Measurements from ENCODE around the gene TMEM147.

The TMEM147 gene, protein sequence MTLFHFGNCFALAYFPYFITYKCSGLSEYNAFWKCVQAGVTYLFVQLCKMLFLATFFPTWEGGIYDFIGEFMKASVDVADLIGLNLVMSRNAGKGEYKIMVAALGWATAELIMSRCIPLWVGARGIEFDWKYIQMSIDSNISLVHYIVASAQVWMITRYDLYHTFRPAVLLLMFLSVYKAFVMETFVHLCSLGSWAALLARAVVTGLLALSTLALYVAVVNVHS

DNA sequence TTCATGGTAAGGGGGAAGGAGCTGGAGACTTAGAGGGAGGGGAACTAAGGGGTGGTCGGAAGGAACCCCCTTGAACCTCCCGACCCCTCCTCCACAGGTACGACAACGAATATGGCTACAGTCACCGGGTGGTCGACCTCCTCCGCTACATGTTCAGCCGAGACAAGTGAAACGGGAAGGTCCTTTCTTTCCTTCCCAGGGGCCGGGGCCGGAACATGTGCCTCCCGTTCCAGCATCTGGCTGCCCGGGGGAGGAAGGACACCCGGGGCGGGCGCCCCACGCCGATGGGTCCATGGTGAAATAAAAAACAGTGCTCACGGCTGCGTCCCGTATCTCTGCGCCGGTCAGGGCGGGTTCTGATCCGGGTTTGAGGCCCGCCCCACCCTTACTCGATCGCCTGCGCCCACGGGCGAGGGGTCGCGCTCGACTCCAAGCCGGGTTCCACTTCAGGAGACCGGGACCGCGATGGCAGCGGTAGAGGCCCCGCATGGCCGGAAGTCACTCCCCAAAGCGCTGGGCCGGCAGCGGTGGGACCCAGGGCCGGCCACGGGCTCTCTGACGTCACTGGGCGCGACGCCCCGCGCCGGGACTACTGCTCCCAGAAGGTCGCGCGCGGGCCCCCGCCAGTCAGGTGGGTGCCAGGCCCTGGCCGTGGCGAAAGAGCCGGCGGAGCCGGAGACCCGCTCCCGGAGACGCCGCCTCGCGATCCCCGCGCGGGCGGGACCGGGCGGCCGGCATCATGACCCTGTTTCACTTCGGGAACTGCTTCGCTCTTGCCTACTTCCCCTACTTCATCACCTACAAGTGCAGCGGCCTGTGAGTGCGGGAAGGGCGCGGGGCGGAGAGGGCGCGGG lies at the start of gene TMEM147:
TMEM147 (plus strand) TSS at position 626 of the 854 bp plus-strand sequence; CDS start at position 740, 114 bp downstream.
- DNase-seq = peak; percentile 86

DNA sequence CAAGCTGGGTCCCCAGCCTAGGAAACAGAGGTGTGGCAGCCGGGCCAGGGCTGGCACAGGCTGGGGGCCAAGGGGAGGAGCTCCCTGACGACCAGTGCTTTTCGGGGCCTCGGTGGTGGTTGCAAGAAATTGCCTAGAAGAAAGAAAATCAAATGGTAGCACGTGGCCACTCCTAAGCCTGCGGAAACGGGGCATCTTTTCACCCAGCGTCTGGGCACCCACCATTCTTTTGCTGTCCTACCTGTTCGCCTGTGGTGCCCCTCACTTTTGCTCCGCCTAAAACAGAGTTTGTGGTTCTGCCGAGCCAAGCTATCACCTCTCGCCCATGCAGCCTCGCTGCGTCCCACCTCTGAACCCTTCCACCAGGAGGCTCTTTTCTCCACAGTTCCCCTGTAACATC lies 48.0 kb upstream of the TMEM147 start:
- DNase-seq = no peak

DNA sequence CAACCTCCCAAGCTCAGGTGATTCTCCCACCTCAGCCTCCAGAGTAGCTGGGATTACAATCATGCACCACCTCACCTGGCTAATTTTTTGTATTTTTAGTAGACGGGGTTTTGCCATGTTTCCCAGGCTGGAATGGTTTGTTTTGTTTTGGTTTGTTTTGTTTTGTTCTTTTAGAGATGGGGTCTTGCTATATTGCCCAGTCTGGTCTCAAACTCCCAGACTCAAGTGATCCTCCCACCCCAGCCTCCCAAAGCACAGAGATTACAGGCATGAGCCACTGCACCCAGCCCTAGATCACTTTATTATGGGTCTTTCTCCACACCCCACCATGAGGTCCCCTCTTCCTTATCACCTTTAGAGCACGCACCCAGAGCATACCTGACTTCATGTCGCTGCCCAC lies 47.2 kb upstream of the TMEM147 start:
- no peak for DNase-seq

DNA sequence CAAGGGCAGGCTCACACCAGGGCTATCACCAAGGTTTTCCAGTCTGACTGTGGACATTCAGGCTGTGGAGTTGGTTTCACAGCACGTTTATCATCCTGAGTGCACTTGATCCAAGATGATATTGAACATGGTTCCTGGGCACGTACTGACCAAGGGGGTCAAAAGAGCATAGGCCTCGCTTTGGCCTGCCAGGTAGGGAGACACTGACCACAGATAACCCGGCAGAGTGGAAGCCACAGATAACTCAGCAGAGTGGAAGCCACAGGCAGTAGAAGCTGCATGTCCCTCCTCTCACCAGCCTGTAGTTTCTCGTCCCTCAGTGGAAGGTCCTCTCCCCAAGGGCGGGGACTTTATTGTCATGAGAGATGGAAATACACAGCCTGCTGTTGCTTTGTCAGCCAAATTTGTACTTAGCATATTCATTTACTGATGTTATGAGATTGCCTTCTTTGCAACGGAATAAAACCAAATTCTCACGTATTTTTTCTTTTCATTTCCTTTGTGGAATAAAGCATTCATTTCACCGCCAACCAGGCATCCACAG lies 46.4 kb upstream of the TMEM147 start:
- DNase-seq = no peak

DNA sequence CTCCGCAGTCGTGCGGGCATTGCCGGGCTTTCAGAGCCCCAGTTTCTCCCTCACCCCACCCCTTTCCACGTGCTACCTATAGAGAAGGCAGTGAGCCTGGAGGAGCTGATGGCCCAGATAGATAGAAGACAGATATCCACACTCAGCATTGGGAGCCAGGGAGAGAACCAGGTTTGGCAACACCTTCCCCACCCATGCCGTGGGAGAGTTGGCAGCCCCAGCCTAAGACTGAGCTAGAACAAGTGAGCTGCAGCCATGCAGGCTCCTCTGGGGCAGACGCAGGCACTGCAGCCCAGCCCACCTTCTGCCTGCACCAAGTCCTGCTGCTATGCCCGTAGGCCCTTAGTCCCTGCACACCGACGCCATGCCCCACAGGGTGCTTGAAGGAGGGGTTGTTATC lies 44.8 kb upstream of the TMEM147 start:
- DNase-seq = no peak

DNA sequence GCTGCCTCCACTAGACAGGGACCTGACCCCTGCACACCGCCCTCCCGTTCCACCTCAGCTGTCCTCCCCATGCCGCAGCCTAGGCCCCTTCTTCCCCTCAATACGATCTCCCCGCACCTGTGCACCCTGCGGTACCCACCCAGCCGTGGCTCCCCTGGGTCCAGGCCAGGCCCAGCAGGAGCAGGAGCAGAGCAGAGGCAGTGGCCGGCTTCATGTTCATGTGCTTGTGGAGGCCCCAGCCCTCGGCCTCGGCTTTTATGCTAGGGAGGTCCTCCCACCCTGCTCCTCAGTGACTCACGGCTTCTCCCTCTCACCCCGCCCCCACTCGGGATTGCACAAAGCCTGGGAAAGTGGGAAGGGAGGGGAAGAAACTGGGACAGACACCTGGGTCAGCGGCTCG lies 43.7 kb upstream of the TMEM147 start:
- DNase-seq = no peak

DNA sequence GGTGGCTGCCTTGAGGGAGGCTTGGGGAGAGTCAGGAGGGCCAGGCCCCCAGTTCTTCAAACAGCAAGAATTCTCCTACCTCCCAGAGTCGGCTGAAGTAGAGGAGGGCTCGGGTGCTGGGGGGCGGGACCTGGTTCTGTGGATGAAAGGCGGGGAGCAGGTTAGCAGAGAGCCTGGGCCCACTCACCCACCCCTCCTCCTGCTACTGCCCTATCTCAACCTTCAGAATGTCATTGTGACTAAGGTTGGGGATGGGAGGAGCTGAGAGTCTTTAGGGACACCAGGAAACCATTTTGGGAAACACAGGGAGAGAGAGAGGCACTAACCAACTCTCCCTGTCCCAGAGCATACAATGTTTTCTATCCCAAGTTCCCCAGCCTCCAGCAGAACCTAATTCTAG lies 42.7 kb upstream of the TMEM147 start:
- no peak for DNase-seq

DNA sequence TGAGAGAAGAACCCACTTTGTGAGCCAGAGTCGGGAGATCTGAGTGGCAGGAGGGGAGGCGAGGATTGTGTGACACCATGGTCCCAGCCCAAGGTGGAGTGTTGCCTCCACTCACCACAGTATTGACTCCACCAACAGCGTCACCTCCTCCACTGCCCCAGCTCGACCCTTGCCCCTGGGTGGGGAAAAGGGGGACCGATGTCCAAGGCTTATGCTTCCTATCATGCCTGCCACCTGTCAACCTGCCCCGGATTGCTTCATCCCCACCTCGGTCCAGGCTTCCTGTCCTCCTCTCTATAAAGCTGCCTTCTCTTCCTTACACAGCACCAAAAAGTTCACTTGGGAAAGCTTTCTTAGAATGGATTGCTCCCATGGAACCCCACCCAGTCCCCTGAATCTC lies 39.4 kb upstream of the TMEM147 start:
- DNase-seq = no peak

DNA sequence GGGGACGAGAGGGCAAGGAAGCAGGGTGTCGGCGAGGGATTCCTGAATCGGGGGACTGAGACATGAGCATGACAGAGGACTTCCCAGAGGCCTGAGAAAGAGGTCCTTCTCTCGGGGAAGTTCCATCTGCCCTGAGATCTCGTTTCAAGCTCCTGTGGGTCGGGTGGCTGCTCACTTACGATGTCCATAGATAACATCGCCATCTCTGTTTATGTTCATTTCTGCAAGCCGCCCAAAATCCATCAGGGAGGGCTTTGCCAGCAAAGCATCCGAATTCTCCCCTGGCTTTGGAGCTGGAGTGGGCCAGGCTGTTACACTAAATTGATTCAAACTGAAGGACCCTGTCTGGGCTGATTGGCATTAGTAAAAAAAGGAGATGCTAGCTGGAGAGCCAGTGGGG lies 37.9 kb upstream of the TMEM147 start:
- DNase-seq = no peak

DNA sequence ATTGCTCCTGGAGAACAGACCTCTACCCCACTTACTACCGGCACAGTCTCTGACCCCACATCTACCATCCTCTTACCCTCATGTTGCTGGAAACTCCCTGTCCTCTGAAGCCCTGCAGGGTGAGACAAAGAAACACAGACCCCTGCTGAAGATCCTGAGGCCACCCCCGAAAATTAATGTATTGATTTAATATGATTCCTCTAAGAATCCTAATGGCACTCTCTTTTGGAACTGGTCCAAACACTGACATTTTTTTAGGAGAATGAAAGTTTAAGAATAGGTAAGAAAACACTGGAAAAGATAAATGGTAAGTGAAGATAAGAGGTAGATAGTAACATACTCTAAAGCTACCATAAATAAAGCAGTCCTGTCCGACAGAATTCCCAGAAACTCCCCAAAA lies 37.3 kb upstream of the TMEM147 start:
- DNase-seq = no peak

DNA sequence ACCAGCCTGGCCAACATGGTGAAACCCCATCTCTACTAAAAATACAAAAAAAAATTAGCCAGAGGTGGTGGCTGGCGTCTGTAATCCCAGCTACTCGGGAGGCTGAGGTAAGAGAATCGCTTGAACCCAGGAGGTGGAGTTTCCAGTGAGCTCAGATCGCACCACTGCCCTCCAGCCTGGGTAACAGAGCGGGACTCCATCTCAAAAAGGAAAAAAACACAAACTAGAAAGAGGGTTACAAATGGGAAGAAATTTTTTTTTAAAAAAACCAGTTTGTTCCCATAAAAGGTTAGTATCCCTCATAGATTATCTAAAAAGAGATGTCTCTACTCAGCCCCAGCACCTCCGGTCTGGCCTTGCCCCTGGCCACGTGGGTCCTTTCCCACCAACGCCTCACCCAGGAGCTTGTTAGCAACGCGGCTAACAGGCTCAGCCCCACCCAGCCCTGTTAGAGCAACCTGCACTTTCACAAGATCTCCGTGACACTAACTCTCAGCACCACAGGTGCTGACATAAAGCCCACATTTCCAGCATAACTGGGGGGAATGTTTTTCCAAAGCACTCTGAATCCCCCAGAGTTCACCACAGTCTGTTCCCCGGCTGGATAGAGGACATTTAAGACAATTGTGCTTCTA lies 36.3 kb upstream of the TMEM147 start:
- peak; percentile 29 for DNase-seq

DNA sequence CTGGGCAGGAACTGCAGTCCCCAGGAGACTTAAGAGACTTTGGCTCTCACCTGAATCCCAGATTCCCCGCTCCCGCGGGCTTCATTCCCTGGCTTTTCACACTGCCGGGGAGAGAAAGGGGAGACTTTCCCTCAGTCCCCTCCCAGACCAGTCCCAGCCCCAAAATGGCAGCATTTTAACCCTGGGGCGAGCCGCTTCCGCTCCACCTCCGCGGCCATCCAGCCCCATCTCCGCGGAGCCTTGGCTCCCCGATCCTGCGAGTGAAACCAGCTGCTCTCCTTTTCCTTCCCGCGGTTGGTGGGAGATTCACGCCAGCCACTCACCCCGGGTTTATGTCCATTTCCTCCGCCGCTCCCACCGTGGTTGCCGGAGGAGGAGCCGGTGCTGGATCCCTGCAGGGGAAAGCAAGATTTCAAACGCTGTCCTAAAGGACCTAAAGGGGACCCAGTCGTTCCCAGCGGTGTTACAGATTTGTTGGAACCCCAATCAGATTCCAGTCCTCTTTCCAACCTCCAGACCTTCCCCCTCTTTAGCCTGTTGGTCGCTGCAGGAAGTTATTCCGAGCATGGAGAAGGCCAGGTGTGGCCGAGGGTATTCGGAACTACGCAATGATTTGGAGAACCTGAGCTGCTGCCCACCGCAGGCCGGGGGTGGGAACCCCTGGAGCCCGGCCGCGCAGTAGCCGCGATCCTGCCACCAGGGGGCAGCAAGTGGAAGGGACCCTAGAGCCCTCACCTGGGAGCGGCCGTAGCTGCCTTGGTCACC lies 35.4 kb upstream of the TMEM147 start:
- peak; percentile 81 for DNase-seq

DNA sequence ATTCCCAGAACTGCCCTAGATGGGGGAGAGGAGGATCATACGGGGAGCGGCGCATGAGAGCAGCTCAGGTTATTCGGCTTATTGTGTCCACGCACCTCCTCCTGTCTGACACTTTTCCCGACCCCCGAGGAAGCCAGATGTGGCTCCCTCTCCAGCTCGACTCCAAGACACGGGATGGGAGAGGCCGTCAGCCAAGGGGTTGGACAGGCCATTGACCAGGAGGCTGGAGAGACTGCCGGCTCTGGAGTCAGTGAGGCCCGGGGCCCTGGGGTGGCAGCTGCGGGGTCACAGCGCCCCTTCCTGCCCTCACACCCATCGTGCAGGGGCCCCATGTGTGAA lies 34.8 kb upstream of the TMEM147 start:
- DNase-seq = no peak

DNA sequence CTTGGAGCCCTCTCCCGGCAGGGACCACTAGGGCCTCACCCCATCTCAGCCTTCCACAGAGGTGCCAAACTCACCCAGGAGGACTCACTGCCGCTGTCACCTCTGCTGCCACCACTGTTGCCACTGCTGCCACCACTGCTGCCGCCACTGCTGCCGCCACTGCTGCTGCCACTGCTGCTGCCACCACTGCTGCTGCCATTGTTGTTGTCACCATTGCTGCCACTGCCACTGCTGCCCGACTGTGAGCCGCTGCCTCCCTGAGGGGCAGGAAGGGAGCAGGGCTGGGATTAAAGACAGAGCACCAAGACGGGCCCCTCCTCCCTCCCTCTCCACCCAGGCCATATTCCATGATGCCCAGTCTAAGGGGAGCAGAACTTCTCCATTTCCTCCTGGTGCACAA lies 34.1 kb upstream of the TMEM147 start:
- no peak for DNase-seq

DNA sequence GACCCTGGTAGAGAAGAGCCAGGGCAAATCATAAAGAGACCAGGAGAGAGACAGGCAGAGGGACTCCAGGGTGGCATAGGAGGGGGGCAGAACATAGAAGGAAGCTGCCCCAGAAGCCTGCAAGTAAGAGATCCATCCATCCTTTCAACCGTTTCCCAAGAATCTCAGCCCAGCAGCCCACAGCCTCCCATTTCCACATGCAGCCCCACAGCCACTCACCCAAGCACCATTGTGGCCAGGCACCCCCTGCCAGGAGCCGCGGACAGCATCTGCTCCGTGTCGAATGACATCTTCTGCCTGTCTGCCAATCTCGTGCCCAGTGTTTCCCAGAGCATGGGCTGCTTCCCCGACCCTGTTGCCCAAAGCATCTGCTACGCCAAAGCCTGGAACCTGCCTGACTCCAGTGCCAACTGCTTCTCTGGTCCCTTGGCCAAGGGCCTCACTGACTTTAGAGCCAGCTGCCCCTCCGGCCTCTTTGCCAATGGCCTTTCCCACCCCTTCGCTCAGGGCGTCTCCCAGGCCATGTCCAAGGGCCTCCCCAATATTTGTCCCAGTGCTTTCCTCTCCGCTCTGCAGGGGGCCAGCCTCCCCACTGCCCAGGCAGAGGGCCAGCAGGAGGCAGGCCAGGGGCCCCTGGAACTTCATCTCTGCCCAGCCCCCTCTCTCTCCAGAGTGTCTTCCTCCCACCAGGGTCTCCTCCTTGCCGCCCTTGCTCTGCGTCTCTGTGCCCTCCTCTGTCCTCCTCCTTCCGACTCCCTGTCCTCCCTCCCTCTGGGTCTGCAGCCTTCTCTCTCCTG lies 32.4 kb upstream of the TMEM147 start:
- no peak for DNase-seq

DNA sequence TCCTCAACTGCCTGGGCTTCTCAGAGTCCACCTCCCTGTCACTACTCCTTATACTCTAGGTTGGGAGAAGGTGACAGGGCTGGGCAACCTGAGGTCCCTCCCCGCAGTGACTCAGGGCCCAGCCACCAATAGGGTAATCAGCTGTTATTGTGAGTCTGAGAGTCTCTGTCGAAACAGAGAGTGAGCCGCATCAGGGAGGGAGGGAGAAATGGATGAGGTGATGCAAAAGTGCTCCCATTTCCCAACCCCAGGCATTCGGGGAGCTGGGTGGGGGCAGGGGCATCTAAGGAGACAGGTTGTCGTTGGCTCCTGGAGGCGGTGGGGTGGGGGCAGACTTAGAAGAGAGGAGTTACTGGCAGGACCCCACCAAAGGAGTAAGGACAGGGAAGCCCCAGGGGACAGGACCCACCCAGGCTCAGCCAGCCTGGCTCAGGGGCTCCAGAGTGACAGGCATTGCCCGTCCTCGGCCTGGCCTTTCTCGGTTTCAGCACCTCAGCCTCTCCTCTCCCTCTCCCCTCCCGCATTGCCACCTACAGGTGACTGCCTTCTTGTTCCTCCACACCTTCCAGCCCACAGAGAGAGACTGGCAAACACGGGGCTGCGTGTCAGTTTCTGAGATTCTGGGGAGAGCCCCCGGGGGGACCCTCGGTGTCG lies 31.7 kb upstream of the TMEM147 start, which contains the start of gene DMKN:
DMKN (minus strand) TSS at position 22 of the 654 bp plus-strand sequence. CDS start 174 bp downstream, outside the sequence.
- no peak for DNase-seq

DNA sequence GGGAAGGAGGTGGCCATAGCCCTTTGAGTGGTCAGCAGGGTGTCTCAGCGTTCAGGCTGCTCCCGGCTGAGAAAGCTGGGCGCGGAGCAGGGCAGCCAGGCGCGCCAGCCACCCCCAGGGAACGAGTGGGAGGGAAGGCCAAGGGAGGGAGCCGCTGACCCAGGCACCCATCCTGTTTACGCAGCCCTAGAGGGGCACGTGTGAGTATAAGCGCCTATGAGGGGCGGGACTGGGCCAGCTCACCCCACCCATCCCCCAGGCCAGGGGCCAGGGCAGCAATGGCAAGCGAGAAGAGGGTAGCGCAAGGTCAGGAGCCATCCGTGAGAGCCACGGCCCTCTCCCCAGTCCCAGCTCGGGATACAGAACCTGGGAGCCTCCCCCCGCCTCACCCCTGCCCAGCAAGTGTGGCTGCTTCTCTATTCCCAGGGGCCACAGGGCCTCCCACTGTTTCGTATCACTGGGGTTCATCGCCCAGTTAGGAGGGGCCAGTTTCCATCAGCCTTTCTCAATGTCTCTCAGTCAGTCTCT lies 31.1 kb upstream of the TMEM147 start:
- DNase-seq = no peak

DNA sequence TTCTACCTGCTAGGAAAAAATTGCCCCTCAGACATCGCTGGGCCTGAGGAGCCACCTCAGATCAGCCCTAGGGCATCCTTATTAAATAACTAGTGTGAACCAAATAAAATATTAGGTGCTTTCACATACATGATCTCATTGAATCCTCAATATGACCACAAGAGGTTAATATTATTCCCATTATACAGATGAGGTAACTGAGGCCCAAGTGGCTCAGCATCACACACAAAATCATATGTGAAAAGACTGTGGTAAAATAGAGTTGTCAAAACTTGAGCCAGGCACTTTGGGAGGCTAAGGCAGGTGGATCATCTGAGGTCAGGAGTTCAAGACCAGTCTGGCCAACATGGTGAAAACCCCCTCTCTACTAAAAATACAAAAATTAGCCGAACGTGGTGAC lies 29.1 kb upstream of the TMEM147 start:
- DNase-seq = no peak

DNA sequence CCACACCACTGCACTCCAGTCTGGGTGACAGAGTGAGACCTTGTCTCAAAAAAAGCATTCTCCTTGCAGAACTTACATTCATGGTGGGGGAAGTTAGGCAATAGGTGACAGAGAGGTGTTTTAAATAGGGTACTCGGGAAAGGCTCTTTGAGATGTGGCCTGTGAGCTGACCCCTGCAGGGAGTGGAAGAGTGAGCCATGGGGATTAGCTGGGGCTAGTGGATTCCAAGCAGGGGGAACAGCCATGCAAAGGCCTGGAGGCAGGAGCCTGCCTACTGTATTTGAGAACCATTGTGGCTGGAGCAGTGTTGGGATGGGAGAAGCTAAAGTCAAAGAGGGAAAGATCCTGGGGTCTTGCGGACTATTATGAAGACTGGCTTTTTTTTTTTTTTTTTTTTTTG lies 28.1 kb upstream of the TMEM147 start:
- no peak for DNase-seq

DNA sequence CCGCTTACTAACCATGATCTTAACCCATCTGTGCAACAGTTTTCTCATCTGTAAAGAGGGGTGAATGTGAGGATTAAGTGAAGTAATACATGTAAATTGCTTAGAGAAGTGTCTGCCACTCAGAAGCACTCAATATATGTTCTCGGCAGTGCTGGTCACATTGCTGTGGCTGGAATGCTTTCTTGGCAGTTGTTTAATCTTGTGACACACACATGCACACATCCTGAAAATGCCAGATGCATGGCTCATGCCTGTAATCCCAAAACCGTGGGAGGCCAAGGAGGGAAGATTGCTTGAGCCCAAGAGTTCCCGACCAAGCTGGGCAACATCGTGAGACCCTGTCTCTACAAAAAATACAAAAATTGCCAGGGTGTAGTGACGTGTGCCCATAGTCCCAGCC lies 27.1 kb upstream of the TMEM147 start:
- DNase-seq = no peak

DNA sequence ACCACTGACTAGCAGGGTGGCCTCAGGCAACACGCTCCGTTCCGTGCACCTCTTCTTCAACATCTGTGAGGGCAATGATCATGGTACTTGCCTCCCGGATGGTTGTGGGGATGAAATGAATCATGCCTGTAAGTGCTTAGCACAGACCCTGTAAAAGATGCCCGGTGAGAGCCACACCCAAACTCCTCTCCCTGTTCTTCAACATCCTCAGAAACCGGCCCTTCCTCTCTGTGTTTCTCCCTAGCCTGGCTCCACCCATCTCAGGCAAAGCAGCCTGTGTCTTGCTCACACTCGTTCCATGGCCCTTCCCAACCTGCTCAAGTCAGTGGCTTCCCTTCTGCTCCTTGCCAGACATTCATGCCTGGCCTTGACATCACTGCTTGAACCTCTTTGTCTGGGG lies 26.1 kb upstream of the TMEM147 start:
- no peak for DNase-seq
